H9 (cell line): ENCODE measurements around the gene MICALL1. TPM values are rescaled to one million over a fixed set of nuclear protein-coding genes. Genes with fewer than 3 reads are reported as not detected.

ENCODE experiments used
- DNase-seq: peaks from one replicate; pipeline ENCODE4 v3.0.0-alpha.2; 2017
- H2AFZ ChIP-seq: one replicate; pipeline ENCODE4 v1.6.1; 2013; ENCODE audit warnings: mild to moderate bottlenecking, low read length, control low read depth, moderate library complexity
- H2AK5ac ChIP-seq: 2 replicates; pipeline ENCODE4 v1.6.1; 2013; ENCODE audit warnings: low read length, control low read depth, mixed read lengths; ENCODE audit not compliant: insufficient read length
- H2BK120ac ChIP-seq: one replicate; pipeline ENCODE4 v1.6.1; 2013; ENCODE audit warnings: low read depth, mild to moderate bottlenecking, low read length, control low read depth, inconsistent platforms; ENCODE audit not compliant: poor library complexity, severe bottlenecking
- H2BK12ac ChIP-seq: 2 replicates; pipeline ENCODE4 v1.6.1; 2013; ENCODE audit warnings: low read length, control low read depth, mixed read lengths, low read depth; ENCODE audit not compliant: insufficient read length
- H2BK15ac ChIP-seq: 2 replicates; pipeline ENCODE4 v1.6.1; 2013; ENCODE audit warnings: low read depth, low read length, control low read depth
- H2BK20ac ChIP-seq: one replicate; pipeline ENCODE4 v1.6.1; 2013; ENCODE audit warnings: low read depth, mild to moderate bottlenecking, low read length, control low read depth, inconsistent platforms; ENCODE audit not compliant: poor library complexity, severe bottlenecking
- H2BK5ac ChIP-seq: 2 replicates; pipeline ENCODE4 v1.6.1; 2013; ENCODE audit warnings: low read length, control low read depth, mixed read lengths; ENCODE audit not compliant: insufficient read length
- H3K14ac ChIP-seq: 2 replicates; pipeline ENCODE4 v1.6.1; 2013; ENCODE audit warnings: low read length, control low read depth; ENCODE audit not compliant: insufficient read depth
- H3K18ac ChIP-seq: 2 replicates; pipeline ENCODE4 v1.6.1; 2013; ENCODE audit warnings: low read depth, mild to moderate bottlenecking, mixed read lengths, low read length, control low read depth; ENCODE audit not compliant: insufficient read length
- H3K23ac ChIP-seq: 2 replicates; pipeline ENCODE4 v1.6.1; 2013; ENCODE audit warnings: low read length, control low read depth, mixed read lengths, low read depth; ENCODE audit not compliant: insufficient read length
- H3K23me2 ChIP-seq: 2 replicates; pipeline ENCODE4 v1.6.1; 2013; ENCODE audit warnings: low read depth, mild to moderate bottlenecking, mixed read lengths, low read length, control low read depth; ENCODE audit not compliant: insufficient read length, poor library complexity, severe bottlenecking
- H3K27ac ChIP-seq: 2 replicates; pipeline ENCODE4 v1.5.1; 2013; ENCODE audit warnings: low read length, control low read depth, mixed read lengths, low read depth; ENCODE audit not compliant: insufficient read length
- H3K27me3 ChIP-seq: 2 replicates; pipeline ENCODE4 v1.6.1; 2013; ENCODE audit warnings: low read length, control low read depth, inconsistent platforms; ENCODE audit not compliant: insufficient read depth
- H3K4ac ChIP-seq: 2 replicates; pipeline ENCODE4 v1.6.1; 2013; ENCODE audit warnings: low read depth, mild to moderate bottlenecking, control low read depth, inconsistent platforms, low read length, moderate library complexity
- H3K4me1 ChIP-seq: 2 replicates; pipeline ENCODE4 v1.6.1; 2013; ENCODE audit warnings: low read length, control low read depth, inconsistent platforms; ENCODE audit not compliant: insufficient read depth
- H3K4me2 ChIP-seq: 2 replicates; pipeline ENCODE4 v1.6.1; 2013; ENCODE audit warnings: low read length, control low read depth, mixed read lengths; ENCODE audit not compliant: insufficient read length, insufficient read depth
- H3K56ac ChIP-seq: 2 replicates; pipeline ENCODE4 v1.6.1; 2013; ENCODE audit warnings: low read depth, mild to moderate bottlenecking, mixed read lengths, low read length, control low read depth; ENCODE audit not compliant: insufficient read length
- H3K79me1 ChIP-seq: 2 replicates; pipeline ENCODE4 v1.6.1; 2013; ENCODE audit warnings: low read depth, mild to moderate bottlenecking, moderate library complexity, low read length, control low read depth, inconsistent platforms; ENCODE audit not compliant: insufficient read depth, poor library complexity, severe bottlenecking
- H3K79me2 ChIP-seq: 2 replicates; pipeline ENCODE4 v1.6.1; 2013; ENCODE audit warnings: low read length, control low read depth, inconsistent platforms; ENCODE audit not compliant: insufficient read depth
- H3K9ac ChIP-seq: 2 replicates; pipeline ENCODE4 v1.6.1; 2013; ENCODE audit warnings: low read length, control low read depth, mixed read lengths; ENCODE audit not compliant: insufficient read length; ENCODE audit errors: extremely low read depth
- H3K9me3 ChIP-seq: one replicate; pipeline ENCODE4 v1.6.1; 2013; ENCODE audit warnings: low read depth, low read length, inconsistent platforms; ENCODE audit not compliant: control insufficient read depth
- H3T11ph ChIP-seq: one replicate; pipeline ENCODE4 v1.6.1; 2013; ENCODE audit warnings: mild to moderate bottlenecking, low read length, control low read depth, inconsistent platforms
- H4K20me1 ChIP-seq: one replicate; pipeline ENCODE4 v1.6.1; 2013; ENCODE audit not compliant: control insufficient read depth, insufficient read length, insufficient read depth
- H4K5ac ChIP-seq: 2 replicates; pipeline ENCODE4 v1.6.1; 2013; ENCODE audit warnings: low read depth, mild to moderate bottlenecking, mixed read lengths, low read length, control low read depth; ENCODE audit not compliant: insufficient read length
- H4K8ac ChIP-seq: replicated peaks from 2 replicates; pipeline ENCODE4 v1.6.1; 2013; ENCODE audit warnings: low read length, control low read depth, mixed read lengths, low read depth; ENCODE audit not compliant: insufficient read length
- H4K91ac ChIP-seq: 2 replicates; pipeline ENCODE4 v1.6.1; 2013; ENCODE audit warnings: low read depth, mild to moderate bottlenecking, moderate library complexity, mixed read lengths, low read length, control low read depth; ENCODE audit not compliant: insufficient read length
- H3K27ac Mint-ChIP-seq, 3 experiments: 2 replicates in 2 of 3; 3 replicates in 1 of 3; pipeline ENCODE4 v1.8.0; 2020 to 2021; ENCODE audit warnings: mixed read lengths in 3 of 3, mild to moderate bottlenecking in 1 of 3, moderate library complexity in 1 of 3
- H3K27me3 Mint-ChIP-seq: 2 replicates; pipeline ENCODE4 v1.8.0; 2021; ENCODE audit warnings: low read depth, mild to moderate bottlenecking, moderate library complexity, mixed read lengths
- H3K36me3 Mint-ChIP-seq, 3 experiments: 2 replicates in 2 of 3; 3 replicates in 1 of 3; pipeline ENCODE4 v1.8.0; 2020 to 2021; ENCODE audit warnings: low read depth in 3 of 3, mixed read lengths in 3 of 3; ENCODE audit not compliant: insufficient read depth in 1 of 3
- H3K4me1 Mint-ChIP-seq, 2 experiments: 2 replicates each; pipeline ENCODE4 v1.8.0; 2020; ENCODE audit warnings: mixed read lengths in 2 of 2
- H3K4me3 Mint-ChIP-seq, 2 experiments: 2 replicates in 1 of 2; 3 replicates in 1 of 2; pipeline ENCODE4 v1.8.0; 2020 to 2021; ENCODE audit warnings: mild to moderate bottlenecking in 2 of 2, mixed read lengths in 2 of 2, moderate library complexity in 1 of 2
- H3K9me3 Mint-ChIP-seq, 2 experiments: 2 replicates in 1 of 2; 3 replicates in 1 of 2; pipeline ENCODE4 v1.8.0; 2020; ENCODE audit warnings: mild to moderate bottlenecking in 2 of 2, mixed read lengths in 2 of 2, moderate library complexity in 1 of 2
- CTCF ChIP-seq: fragments of 200-600 bp; sonication (generic); conservative IDR thresholded peaks from 3 replicates; pipeline ENCODE4 v1.8.0; 2021; ENCODE audit warnings: antibody characterized with exemption, mild to moderate bottlenecking
- WGBS: extraction: QIAGEN DNeasy Blood & Tissue Kit; methylation state at CpG from one replicate; pipeline ENCODE4 v1.1.7; 2013; ENCODE audit warnings: missing lambda C conversion rate, low lambda C conversion rate, mixed read lengths; ENCODE audit not compliant: insufficient read length; ENCODE audit errors: extremely low coverage; 5-methylcytosine and 5-hydroxymethylcytosine counted together
- total RNA-seq: library from RNA; stranded (reverse); gene quantifications from 2 replicates; pipeline ENCODE4 v1.2.1, GENCODE V29; 2021

Gene MICALL1
- total RNA-seq, 1 experiment from 2014 or later: 33.3 TPM

- H3K4me1 ChIP-seq: no peaks in the 10 kb centered on the region
- Mint-ChIP-seq H3K9me3 (no peaks in the 10 kb centered on the region), H3K36me3 (peaks cover 33 to 72% (median 50%) of the 10 kb centered on the region in 3 experiments), H3K27ac (peak overlapping the region; percentile 32 to 87 (median 66); a peak in 5 of 7 replicates), H3K4me1 (peaks cover 0 to 2% of the 10 kb centered on the region in 2 experiments; a peak in 1 of 4 replicates), H3K4me3 (no peak overlapping the region; a peak in 1 of 5 replicates), H3K27me3 (no peaks in the 10 kb centered on the region)
- H2BK120ac ChIP-seq: no peak overlapping the region
- H3K9ac ChIP-seq: no peak overlapping the region
- H2BK12ac ChIP-seq: no peak overlapping the region
- no peak overlapping the region for H3K18ac ChIP-seq
- H3T11ph ChIP-seq: no peak overlapping the region
- no peak overlapping the region for H3K4ac ChIP-seq
- H3K4me2 ChIP-seq: no peak overlapping the region
- no peak overlapping the region for H2BK5ac ChIP-seq
- TF ChIP-seq CTCF: peak; percentile 59
- no peak overlapping the region for H3K27ac ChIP-seq
- H3K27me3 ChIP-seq: no peaks in the 10 kb centered on the region; the same call in 1 of the 2 replicates
- no peak overlapping the region for H3K14ac ChIP-seq
- no peaks in the 10 kb centered on the region for H3K23me2 ChIP-seq
- no peaks in the 10 kb centered on the region for H3K79me1 ChIP-seq
- no peak overlapping the region for H2AFZ ChIP-seq
- H3K9me3 ChIP-seq: no peaks in the 10 kb centered on the region
- no peaks in the 10 kb centered on the region for H3K79me2 ChIP-seq
- no peak overlapping the region for H3K23ac ChIP-seq
- H2BK20ac ChIP-seq: no peak overlapping the region
- no peak overlapping the region for H3K56ac ChIP-seq
- peak; percentile 60 for DNase-seq
- no peaks in the 10 kb centered on the region for H4K20me1 ChIP-seq
- no CpG with 5 or more reads among the region's 6 CpGs for WGBS
- H2AK5ac ChIP-seq: no peak overlapping the region
- H4K91ac ChIP-seq: no peak overlapping the region
- no peak overlapping the region for H4K8ac ChIP-seq
- no peak overlapping the region for H4K5ac ChIP-seq
- H2BK15ac ChIP-seq: no peak overlapping the region
Measured at GRCh38 chr22:37887584-37888378, 18.3 kb upstream of the MICALL1 start.
